Measurements from ENCODE around the gene LAMA2.

LAMA2 gene

GRCh38 chr6:129252377-129253071 lies 369.6 kb downstream of the LAMA2 start:
- H3K9me3 ChIP-seq (ENCODE audit: insufficient read depth, low read length): no peaks in the 10 kb centered on the region
- H3K27me3 ChIP-seq (ENCODE audit: insufficient read depth, insufficient read length): no peaks in the 10 kb centered on the region
- no peak for DNase-seq (ENCODE audit: low read depth, low spot score)
- H3K4me3 ChIP-seq (ENCODE audit: insufficient read length, low read depth): no peak overlapping the region
- no peaks in the 10 kb centered on the region for H3K36me3 ChIP-seq (ENCODE audit: insufficient read depth, insufficient read length, low read length)
- TF ChIP-seq YY1 (IDR thresholded peaks at IDR 0.05; ENCODE audit: insufficient read depth, insufficient read length) (no peak), ZNF274 (IDR thresholded peaks at IDR 0.05; ENCODE audit: low read depth, low read length) (no peak), SUZ12 (IDR thresholded peaks at IDR 0.05; ENCODE audit: extremely low read depth, insufficient read depth, insufficient read length) (no peak)
- H3K4me1 ChIP-seq (ENCODE audit: insufficient read depth, insufficient read length): no peaks in the 10 kb centered on the region
- H3K9ac ChIP-seq (ENCODE audit: insufficient read length, low read depth): no peak overlapping the region

- TF ChIP-seq ZNF274 (IDR thresholded peaks at IDR 0.05; ENCODE audit: low read depth, low read length): no peak
- no peak for TF ChIP-seq YY1 (IDR thresholded peaks at IDR 0.05; ENCODE audit: insufficient read depth, insufficient read length)
- Histone ChIP-seq H3K4me3 (ENCODE audit: insufficient read length, low read depth) (no peak overlapping the region), H3K9ac (ENCODE audit: insufficient read length, low read depth) (no peak overlapping the region), H3K4me1 (ENCODE audit: insufficient read depth, insufficient read length) (no peaks in the 10 kb centered on the region), H3K9me3 (ENCODE audit: insufficient read depth, low read length) (no peaks in the 10 kb centered on the region), H3K27me3 (ENCODE audit: insufficient read depth, insufficient read length) (no peaks in the 10 kb centered on the region), H3K36me3 (ENCODE audit: insufficient read depth, insufficient read length, low read length) (no peaks in the 10 kb centered on the region)
- DNase-seq (ENCODE audit: low read depth, low spot score): no peak
These were observed 370.3 kb downstream of the LAMA2 start for GRCh38 chr6:129253242-129253641.

GRCh38 chr6:129253727-129254126 lies 370.8 kb downstream of the LAMA2 start:
- Histone ChIP-seq H3K4me1 (ENCODE audit: insufficient read depth, insufficient read length) (no peaks in the 10 kb centered on the region), H3K9me3 (ENCODE audit: insufficient read depth, low read length) (no peaks in the 10 kb centered on the region), H3K27me3 (ENCODE audit: insufficient read depth, insufficient read length) (no peaks in the 10 kb centered on the region), H3K9ac (ENCODE audit: insufficient read length, low read depth) (no peak overlapping the region), H3K36me3 (ENCODE audit: insufficient read depth, insufficient read length, low read length) (no peaks in the 10 kb centered on the region), H3K4me3 (ENCODE audit: insufficient read length, low read depth) (no peak overlapping the region)
- TF ChIP-seq SUZ12 (IDR thresholded peaks at IDR 0.05; ENCODE audit: extremely low read depth, insufficient read depth, insufficient read length): no peak
- DNase-seq (ENCODE audit: low read depth, low spot score): no peak

- Histone ChIP-seq H3K4me1 (ENCODE audit: insufficient read depth, insufficient read length) (no peaks in the 10 kb centered on the region), H3K36me3 (ENCODE audit: insufficient read depth, insufficient read length, low read length) (no peaks in the 10 kb centered on the region), H3K9ac (ENCODE audit: insufficient read length, low read depth) (no peak overlapping the region), H3K27me3 (ENCODE audit: insufficient read depth, insufficient read length) (no peaks in the 10 kb centered on the region), H3K9me3 (ENCODE audit: insufficient read depth, low read length) (no peaks in the 10 kb centered on the region), H3K4me3 (ENCODE audit: insufficient read length, low read depth) (no peak overlapping the region)
- no peak for DNase-seq (ENCODE audit: low read depth, low spot score)
- TF ChIP-seq ZNF274 (IDR thresholded peaks at IDR 0.05; ENCODE audit: low read depth, low read length): no peak
- TF ChIP-seq SUZ12 (IDR thresholded peaks at IDR 0.05; ENCODE audit: extremely low read depth, insufficient read depth, insufficient read length): no peak
- no peak for TF ChIP-seq YY1 (IDR thresholded peaks at IDR 0.05; ENCODE audit: insufficient read depth, insufficient read length)
These were observed 374.3 kb downstream of the LAMA2 start for GRCh38 chr6:129257196-129257595.

GRCh38 chr6:129262661-129263060 lies 379.7 kb downstream of the LAMA2 start:
- no peaks in the 10 kb centered on the region for H3K4me1 ChIP-seq (ENCODE audit: insufficient read depth, insufficient read length)
- H3K9ac ChIP-seq (ENCODE audit: insufficient read length, low read depth): no peak overlapping the region
- no peak for DNase-seq (ENCODE audit: low read depth, low spot score)

GRCh38 chr6:129263176-129263575 lies 380.2 kb downstream of the LAMA2 start:
- Histone ChIP-seq H3K9me3 (ENCODE audit: insufficient read depth, low read length) (no peaks in the 10 kb centered on the region), H3K27me3 (ENCODE audit: insufficient read depth, insufficient read length) (no peaks in the 10 kb centered on the region), H3K4me1 (ENCODE audit: insufficient read depth, insufficient read length) (no peaks in the 10 kb centered on the region), H3K36me3 (ENCODE audit: insufficient read depth, insufficient read length, low read length) (no peaks in the 10 kb centered on the region), H3K9ac (ENCODE audit: insufficient read length, low read depth) (no peak overlapping the region), H3K4me3 (ENCODE audit: insufficient read length, low read depth) (no peak overlapping the region)
- TF ChIP-seq ZNF274 (IDR thresholded peaks at IDR 0.05; ENCODE audit: low read depth, low read length) (no peak), YY1 (IDR thresholded peaks at IDR 0.05; ENCODE audit: insufficient read depth, insufficient read length) (no peak), SUZ12 (IDR thresholded peaks at IDR 0.05; ENCODE audit: extremely low read depth, insufficient read depth, insufficient read length) (no peak)
- no peak for DNase-seq (ENCODE audit: low read depth, low spot score)

More at GRCh38 chr6:129262661-129263060, 379.7 kb downstream of the LAMA2 start:
- H3K9me3 ChIP-seq (ENCODE audit: insufficient read depth, low read length): no peaks in the 10 kb centered on the region
- H3K36me3 ChIP-seq (ENCODE audit: insufficient read depth, insufficient read length, low read length): no peaks in the 10 kb centered on the region
- no peak for TF ChIP-seq YY1 (IDR thresholded peaks at IDR 0.05; ENCODE audit: insufficient read depth, insufficient read length)
- no peak for TF ChIP-seq ZNF274 (IDR thresholded peaks at IDR 0.05; ENCODE audit: low read depth, low read length)
- TF ChIP-seq SUZ12 (IDR thresholded peaks at IDR 0.05; ENCODE audit: extremely low read depth, insufficient read depth, insufficient read length): no peak
- no peaks in the 10 kb centered on the region for H3K27me3 ChIP-seq (ENCODE audit: insufficient read depth, insufficient read length)
- H3K4me3 ChIP-seq (ENCODE audit: insufficient read length, low read depth): no peak overlapping the region

GRCh38 chr6:129264480-129265045 lies 381.6 kb downstream of the LAMA2 start:
- Histone ChIP-seq H3K4me3 (ENCODE audit: insufficient read length, low read depth) (no peak overlapping the region), H3K27me3 (ENCODE audit: insufficient read depth, insufficient read length) (no peaks in the 10 kb centered on the region), H3K36me3 (ENCODE audit: insufficient read depth, insufficient read length, low read length) (no peaks in the 10 kb centered on the region), H3K4me1 (ENCODE audit: insufficient read depth, insufficient read length) (no peaks in the 10 kb centered on the region), H3K9me3 (ENCODE audit: insufficient read depth, low read length) (no peaks in the 10 kb centered on the region), H3K9ac (ENCODE audit: insufficient read length, low read depth) (no peak overlapping the region)
- DNase-seq (ENCODE audit: low read depth, low spot score): no peak
- no peak for TF ChIP-seq SUZ12 (IDR thresholded peaks at IDR 0.05; ENCODE audit: extremely low read depth, insufficient read depth, insufficient read length)
- TF ChIP-seq ZNF274 (IDR thresholded peaks at IDR 0.05; ENCODE audit: low read depth, low read length): no peak
- no peak for TF ChIP-seq YY1 (IDR thresholded peaks at IDR 0.05; ENCODE audit: insufficient read depth, insufficient read length)

Data from NT2/D1 (cell line).